Forelimb muscle (tissue), 1 donor: Measurements from ENCODE around the gene NPFF. TPM values are rescaled to one million over a fixed set of nuclear protein-coding genes. Genes with fewer than 3 reads are reported as not detected.

Source experiments
- DNase-seq: peaks from one replicate; pipeline ENCODE4 v3.0.0-alpha.2; 2013; ENCODE audit warnings: low read depth
- polyA plus RNA-seq: library from polyadenylated mRNA; unstranded; fragments of 120-200 nt; gene quantifications from one replicate; pipeline ENCODE4 v1.2.1, GENCODE V29; 2013; ENCODE audit not compliant: insufficient read length

Gene NPFF
- polyA plus RNA-seq, 1 donor = not detected

GRCh38 chr12:53514628-53515290 is 7.5 kb upstream of the NPFF start:
- no peak for DNase-seq

GRCh38 chr12:53513712-53514410 is 6.6 kb upstream of the NPFF start:
- DNase-seq = no peak

- no peak for DNase-seq
These were observed 3.0 kb upstream of the NPFF start for GRCh38 chr12:53510181-53510812.

- DNase-seq = peak; percentile 49
These were observed 1.4 kb upstream of the NPFF start for GRCh38 chr12:53508534-53509170.

GRCh38 chr12:53507603-53507885 is 260 bp upstream of the NPFF start:
- DNase-seq = no peak

GRCh38 chr12:53506450-53506785 is 866 bp downstream of the NPFF start:
- DNase-seq = no peak

- no peak for DNase-seq
These were observed 1.5 kb downstream of the NPFF start for GRCh38 chr12:53505555-53506449.

GRCh38 chr12:53505086-53505485 is 2.2 kb downstream of the NPFF start:
- DNase-seq = no peak

- DNase-seq = no peak
These were observed 3.0 kb downstream of the NPFF start for GRCh38 chr12:53504004-53504920.

GRCh38 chr12:53502983-53503728 is 4.1 kb downstream of the NPFF start:
- no peak for DNase-seq

GRCh38 chr12:53502331-53502730 is 5.0 kb downstream of the NPFF start:
- DNase-seq = no peak

- DNase-seq = no peak
These were observed 5.6 kb downstream of the NPFF start for GRCh38 chr12:53501615-53502181.

- DNase-seq = peak; percentile 100
These were observed 6.3 kb downstream of the NPFF start, which contains the start of gene TARBP2 for GRCh38 chr12:53500776-53501614. Gene TARBP2, plus strand, starts transcription at chr12:53501283. Its CDS starts 126 bp downstream, at chr12:53501409.

GRCh38 chr12:53500142-53500775 is 7.0 kb downstream of the NPFF start:
- DNase-seq = no peak

- no peak for DNase-seq
These were observed 7.8 kb downstream of the NPFF start, which contains the start of gene MAP3K12 for GRCh38 chr12:53499266-53500141. Gene MAP3K12, minus strand, starts transcription at chr12:53499458. Its CDS starts 12,067 bp downstream, at chr12:53487391.

- DNase-seq = no peak
These were observed 9.1 kb downstream of the NPFF start for GRCh38 chr12:53498235-53498630.

GRCh38 chr12:53497461-53497860 is 9.8 kb downstream of the NPFF start:
- DNase-seq = no peak
